ENCODE results near the gene MAP4.

The MAP4 gene

GRCh38 chr3:48002787-48003186 is 13.4 kb downstream of the MAP4 start:
- no peak for TF ChIP-seq PPARA (CRISPR knock-in tag; IDR thresholded peaks at IDR 0.05; ENCODE audit: borderline replicate concordance)
- TF ChIP-seq ESRRG (CRISPR knock-in tag; IDR thresholded peaks at IDR 0.05) = no peak
- TF ChIP-seq ZNF8 (CRISPR knock-in tag; IDR thresholded peaks at IDR 0.05) = no peak
- no peak for TF ChIP-seq ZNF565 (CRISPR knock-in tag; conservative IDR thresholded peaks at IDR 0.05; ENCODE audit: low read depth)
- no peak for TF ChIP-seq PATZ1 (CRISPR knock-in tag; IDR thresholded peaks at IDR 0.05; ENCODE audit: borderline replicate concordance)
- no peak for TF ChIP-seq ISL1 (CRISPR knock-in tag; IDR thresholded peaks at IDR 0.05)
- no peak for TF ChIP-seq BACH2 (CRISPR knock-in tag; IDR thresholded peaks at IDR 0.05; ENCODE audit: borderline replicate concordance)
- TF ChIP-seq ARNTL (CRISPR knock-in tag; IDR thresholded peaks at IDR 0.05; ENCODE audit: borderline replicate concordance, low read depth) = no peak
- no peak for TF ChIP-seq OSR1 (CRISPR knock-in tag; IDR thresholded peaks at IDR 0.05)
- no peak for TF ChIP-seq ZNF70 (CRISPR knock-in tag; IDR thresholded peaks at IDR 0.05)
- TF ChIP-seq ZFP3 (CRISPR knock-in tag; IDR thresholded peaks at IDR 0.05) = no peak
- TF ChIP-seq TOX (CRISPR knock-in tag; IDR thresholded peaks at IDR 0.05; ENCODE audit: borderline replicate concordance) = no peak
- no peak for ATAC-seq

DNA sequence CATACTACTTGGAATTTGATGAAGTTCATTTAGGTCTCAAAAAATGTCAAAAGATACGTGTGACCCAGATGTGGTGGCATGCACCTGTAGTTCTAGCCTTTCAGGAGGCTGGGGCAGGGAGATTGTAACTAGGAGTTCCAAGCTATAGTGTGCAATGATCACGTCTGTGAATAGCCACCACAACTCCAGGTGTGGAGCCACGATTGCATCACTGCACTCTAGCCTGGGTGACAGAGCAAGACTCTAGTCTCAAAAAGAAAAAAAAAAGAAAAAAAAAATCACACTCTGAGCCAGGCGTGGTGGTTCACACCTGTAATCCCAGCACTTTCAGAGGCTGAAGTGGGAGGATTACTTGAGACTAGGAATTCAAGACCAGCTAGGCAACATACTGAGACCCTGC is 14.2 kb downstream of the MAP4 start:
- TF ChIP-seq TOX (CRISPR knock-in tag; IDR thresholded peaks at IDR 0.05; ENCODE audit: borderline replicate concordance) (no peak), PATZ1 (CRISPR knock-in tag; IDR thresholded peaks at IDR 0.05; ENCODE audit: borderline replicate concordance) (no peak), CSRNP3 (CRISPR knock-in tag; IDR thresholded peaks at IDR 0.05) (no peak), ZFP30 (CRISPR knock-in tag; IDR thresholded peaks at IDR 0.05) (no peak), ARNTL (CRISPR knock-in tag; IDR thresholded peaks at IDR 0.05; ENCODE audit: borderline replicate concordance, low read depth) (no peak), PPARA (CRISPR knock-in tag; IDR thresholded peaks at IDR 0.05; ENCODE audit: borderline replicate concordance) (no peak), ZNF70 (CRISPR knock-in tag; IDR thresholded peaks at IDR 0.05) (no peak), ESRRG (CRISPR knock-in tag; IDR thresholded peaks at IDR 0.05) (no peak), ZFP3 (CRISPR knock-in tag; IDR thresholded peaks at IDR 0.05) (no peak)
- ATAC-seq = no peak

GRCh38 chr3:48000212-48000611 is 16.0 kb downstream of the MAP4 start:
- no peak for TF ChIP-seq ESRRG (CRISPR knock-in tag; IDR thresholded peaks at IDR 0.05)
- TF ChIP-seq RARB (CRISPR knock-in tag; IDR thresholded peaks at IDR 0.05) = no peak
- TF ChIP-seq PATZ1 (CRISPR knock-in tag; IDR thresholded peaks at IDR 0.05; ENCODE audit: borderline replicate concordance) = no peak
- no peak for TF ChIP-seq TSHZ2 (CRISPR knock-in tag; IDR thresholded peaks at IDR 0.05)
- TF ChIP-seq BACH2 (CRISPR knock-in tag; IDR thresholded peaks at IDR 0.05; ENCODE audit: borderline replicate concordance) = no peak
- no peak for TF ChIP-seq TOX (CRISPR knock-in tag; IDR thresholded peaks at IDR 0.05; ENCODE audit: borderline replicate concordance)
- TF ChIP-seq SNAI2 (CRISPR knock-in tag; IDR thresholded peaks at IDR 0.05) = no peak
- no peak for TF ChIP-seq CSDC2 (CRISPR knock-in tag; IDR thresholded peaks at IDR 0.05)
- TF ChIP-seq ZFP30 (CRISPR knock-in tag; IDR thresholded peaks at IDR 0.05) = no peak
- no peak for TF ChIP-seq GLIS3 (CRISPR knock-in tag; IDR thresholded peaks at IDR 0.05)
- TF ChIP-seq OSR1 (CRISPR knock-in tag; IDR thresholded peaks at IDR 0.05) = no peak
- no peak for TF ChIP-seq ZNF8 (CRISPR knock-in tag; IDR thresholded peaks at IDR 0.05)
- TF ChIP-seq TCF4 (CRISPR knock-in tag; IDR thresholded peaks at IDR 0.05; ENCODE audit: borderline replicate concordance) = no peak
- no peak for TF ChIP-seq ZNF565 (CRISPR knock-in tag; conservative IDR thresholded peaks at IDR 0.05; ENCODE audit: low read depth)
- no peak for TF ChIP-seq ZFP3 (CRISPR knock-in tag; IDR thresholded peaks at IDR 0.05)
- TF ChIP-seq ZC3H10 (CRISPR knock-in tag; IDR thresholded peaks at IDR 0.05) = no peak
- TF ChIP-seq ISL1 (CRISPR knock-in tag; IDR thresholded peaks at IDR 0.05) = no peak
- no peak for ATAC-seq
